Measurements from ENCODE around the gene KLF16.

The KLF16 gene

DNA sequence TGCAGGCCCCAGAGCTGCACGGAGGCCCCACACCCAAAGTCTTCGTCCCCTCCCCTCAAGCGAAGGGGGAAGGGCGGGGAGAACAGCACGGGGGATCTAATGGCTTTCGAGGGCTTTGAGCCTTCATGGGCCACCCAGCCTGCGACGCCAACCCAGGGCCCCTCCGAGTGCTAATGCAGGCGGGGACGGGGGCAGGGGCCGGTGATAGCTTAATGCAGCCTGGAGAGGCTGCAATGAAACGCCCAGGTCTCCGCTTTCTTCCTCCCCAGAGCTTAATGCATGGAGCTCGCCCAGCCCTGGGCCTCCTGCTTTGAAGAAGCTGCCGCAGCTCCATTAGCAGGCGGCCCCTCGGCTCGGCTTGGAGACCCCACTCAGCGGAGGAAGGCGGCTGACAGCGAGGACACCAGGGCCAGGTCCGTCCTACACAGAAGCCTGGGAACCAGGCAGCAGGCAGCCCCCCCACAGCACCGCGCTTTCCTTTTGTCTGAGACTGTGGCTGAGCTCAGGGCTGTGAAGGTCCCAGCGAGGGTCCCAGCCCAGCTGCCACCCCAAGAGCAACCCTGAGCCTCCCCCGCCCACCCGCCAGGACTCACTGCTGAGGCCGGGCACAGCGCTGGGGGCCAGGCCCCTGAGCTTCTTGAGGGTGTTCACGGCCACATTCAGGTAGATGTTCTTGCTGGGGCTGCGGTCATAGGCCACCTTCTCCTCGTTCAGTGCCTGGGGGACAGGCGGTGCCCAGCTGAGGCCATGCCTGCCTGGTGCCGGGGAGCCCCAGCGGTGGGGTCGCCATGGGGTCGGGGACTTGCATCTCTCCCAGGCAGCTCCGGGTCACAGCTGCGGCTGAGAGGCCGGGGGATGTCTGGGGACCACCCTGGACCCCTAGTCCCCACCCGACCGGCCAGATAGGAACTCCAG lies 43.8 kb downstream of the KLF16 start:
- TF ChIP-seq, protein P1, sequence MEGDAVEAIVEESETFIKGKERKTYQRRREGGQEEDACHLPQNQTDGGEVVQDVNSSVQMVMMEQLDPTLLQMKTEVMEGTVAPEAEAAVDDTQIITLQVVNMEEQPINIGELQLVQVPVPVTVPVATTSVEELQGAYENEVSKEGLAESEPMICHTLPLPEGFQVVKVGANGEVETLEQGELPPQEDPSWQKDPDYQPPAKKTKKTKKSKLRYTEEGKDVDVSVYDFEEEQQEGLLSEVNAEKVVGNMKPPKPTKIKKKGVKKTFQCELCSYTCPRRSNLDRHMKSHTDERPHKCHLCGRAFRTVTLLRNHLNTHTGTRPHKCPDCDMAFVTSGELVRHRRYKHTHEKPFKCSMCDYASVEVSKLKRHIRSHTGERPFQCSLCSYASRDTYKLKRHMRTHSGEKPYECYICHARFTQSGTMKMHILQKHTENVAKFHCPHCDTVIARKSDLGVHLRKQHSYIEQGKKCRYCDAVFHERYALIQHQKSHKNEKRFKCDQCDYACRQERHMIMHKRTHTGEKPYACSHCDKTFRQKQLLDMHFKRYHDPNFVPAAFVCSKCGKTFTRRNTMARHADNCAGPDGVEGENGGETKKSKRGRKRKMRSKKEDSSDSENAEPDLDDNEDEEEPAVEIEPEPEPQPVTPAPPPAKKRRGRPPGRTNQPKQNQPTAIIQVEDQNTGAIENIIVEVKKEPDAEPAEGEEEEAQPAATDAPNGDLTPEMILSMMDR (IDR thresholded peaks at IDR 0.05; ENCODE audit: low read depth, low read length, missing control alignments): no peak
- in situ Hi-C loops (cut with HindIII; ENCODE audit: low sequenced_read_pairs): no loop called here
- no peak for DNase-seq (ENCODE audit: low read depth)
- H3K4me3 ChIP-seq (ENCODE audit: low read depth, low read length): no peak overlapping the region

DNA sequence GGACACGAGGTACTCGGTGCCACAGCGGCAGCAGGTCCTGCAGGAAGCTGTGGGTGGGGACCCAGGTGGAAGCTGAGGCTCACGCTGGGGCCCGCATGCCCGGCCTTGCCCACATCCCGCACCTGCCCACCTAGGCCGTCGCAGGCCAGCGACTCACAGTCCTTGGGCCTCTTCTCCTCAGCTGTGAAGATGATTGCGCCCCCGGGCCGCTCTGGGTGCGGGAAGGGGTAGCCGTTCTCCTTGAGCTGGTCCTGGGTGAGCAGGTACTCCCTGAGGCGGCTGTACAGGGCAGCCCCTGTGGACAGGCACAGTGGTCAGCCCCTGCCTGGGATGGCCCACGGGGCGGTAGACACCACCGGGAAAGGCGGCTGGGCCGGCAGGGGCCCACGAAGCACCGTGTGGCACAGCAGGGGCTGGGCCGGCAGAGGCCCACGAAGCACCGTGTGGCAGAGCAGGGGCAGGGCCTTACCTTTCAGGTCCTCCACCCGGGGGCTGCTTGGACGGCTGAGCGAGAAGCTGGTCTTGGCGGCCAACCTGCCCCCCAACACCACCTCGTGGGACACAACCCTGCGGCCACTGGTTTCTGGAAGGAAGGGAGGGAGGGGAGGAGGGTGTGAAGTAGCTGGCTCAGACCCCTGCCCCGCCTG lies 44.7 kb downstream of the KLF16 start:
- TF ChIP-seq, protein P1 (IDR thresholded peaks at IDR 0.05; ENCODE audit: low read depth, low read length, missing control alignments): no peak
- H3K4me3 ChIP-seq (ENCODE audit: low read depth, low read length): no peak overlapping the region
- DNase-seq (ENCODE audit: low read depth): no peak
- in situ Hi-C loops (cut with HindIII; ENCODE audit: low sequenced_read_pairs): no loop called here

DNA sequence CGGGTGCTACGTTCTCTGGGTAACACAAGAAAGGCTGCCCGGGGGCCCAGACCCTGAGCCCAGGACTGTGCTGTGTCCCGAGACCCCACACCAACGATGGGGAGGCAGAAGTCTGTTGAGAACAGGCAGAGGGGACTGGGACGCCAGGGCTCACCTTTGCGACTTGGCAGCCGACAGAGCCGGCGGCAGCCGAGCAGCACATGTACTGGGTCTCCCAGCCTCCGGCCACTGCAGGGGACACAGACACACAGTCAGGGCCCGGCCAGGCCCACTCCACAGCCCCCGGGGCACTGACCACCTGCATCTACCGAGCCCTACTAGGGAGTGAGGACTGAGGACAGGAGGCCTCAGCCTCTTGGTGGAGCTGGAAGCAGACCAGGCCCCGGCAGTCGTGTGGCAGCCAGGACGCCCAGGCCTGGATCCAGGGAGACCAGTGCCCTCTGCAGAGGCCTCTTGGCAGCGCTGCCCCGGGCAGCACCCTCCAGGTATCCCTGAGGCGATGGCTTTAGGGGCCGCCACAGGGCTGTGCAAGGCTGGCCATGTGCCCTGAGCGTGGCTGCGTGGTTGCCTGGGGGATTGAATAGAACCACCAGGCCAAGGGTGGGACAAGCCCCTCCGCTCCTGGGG lies 45.7 kb downstream of the KLF16 start:
- in situ Hi-C loops (cut with HindIII; ENCODE audit: low sequenced_read_pairs): no loop called here
- H3K4me3 ChIP-seq (ENCODE audit: low read depth, low read length): no peak overlapping the region
- TF ChIP-seq, protein P1 (IDR thresholded peaks at IDR 0.05; ENCODE audit: low read depth, low read length, missing control alignments): no peak
- no peak for DNase-seq (ENCODE audit: low read depth)

DNA sequence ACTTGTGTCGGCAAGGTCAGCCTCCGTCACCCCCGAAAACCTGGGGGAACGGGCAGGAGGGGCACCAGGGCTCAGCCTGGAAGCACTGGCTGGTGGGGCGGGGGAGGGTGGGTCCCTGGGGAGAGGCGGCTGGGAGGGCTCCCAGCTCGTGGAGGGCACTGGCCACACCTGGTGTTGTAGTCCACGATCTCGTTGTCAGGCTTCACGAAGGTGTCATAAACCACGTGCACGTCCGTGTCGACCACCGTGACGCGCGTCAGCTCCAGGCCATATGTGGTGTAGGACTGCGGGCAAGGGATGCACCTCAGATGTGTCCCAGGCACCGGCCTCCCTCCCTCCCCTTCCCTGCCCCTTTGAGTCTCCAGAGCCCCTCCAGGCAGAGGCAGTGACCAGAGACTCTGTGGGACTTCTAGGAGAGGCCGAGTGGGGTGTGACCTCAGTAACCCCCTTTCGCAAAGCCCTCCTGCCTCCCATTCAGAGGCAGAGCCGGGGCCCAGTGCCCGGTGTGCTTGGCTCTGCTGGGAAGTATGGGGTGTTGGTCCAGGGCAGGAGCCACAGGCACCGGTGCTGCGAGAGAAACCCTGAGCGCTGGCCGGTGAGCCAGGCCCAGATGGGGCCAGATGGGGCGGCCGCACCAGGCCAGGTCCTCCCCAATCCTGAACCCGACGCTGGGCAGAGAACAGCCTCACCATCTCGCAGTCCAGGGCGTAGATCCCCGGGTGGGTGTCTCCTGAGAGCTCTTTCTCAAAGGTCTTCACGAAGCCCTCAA lies 46.7 kb downstream of the KLF16 start:
- TF ChIP-seq, protein P1 (IDR thresholded peaks at IDR 0.05; ENCODE audit: low read depth, low read length, missing control alignments): no peak
- in situ Hi-C loops (cut with HindIII; ENCODE audit: low sequenced_read_pairs): no loop called here
- H3K4me3 ChIP-seq (ENCODE audit: low read depth, low read length): no peak overlapping the region
- DNase-seq (ENCODE audit: low read depth): no peak

DNA sequence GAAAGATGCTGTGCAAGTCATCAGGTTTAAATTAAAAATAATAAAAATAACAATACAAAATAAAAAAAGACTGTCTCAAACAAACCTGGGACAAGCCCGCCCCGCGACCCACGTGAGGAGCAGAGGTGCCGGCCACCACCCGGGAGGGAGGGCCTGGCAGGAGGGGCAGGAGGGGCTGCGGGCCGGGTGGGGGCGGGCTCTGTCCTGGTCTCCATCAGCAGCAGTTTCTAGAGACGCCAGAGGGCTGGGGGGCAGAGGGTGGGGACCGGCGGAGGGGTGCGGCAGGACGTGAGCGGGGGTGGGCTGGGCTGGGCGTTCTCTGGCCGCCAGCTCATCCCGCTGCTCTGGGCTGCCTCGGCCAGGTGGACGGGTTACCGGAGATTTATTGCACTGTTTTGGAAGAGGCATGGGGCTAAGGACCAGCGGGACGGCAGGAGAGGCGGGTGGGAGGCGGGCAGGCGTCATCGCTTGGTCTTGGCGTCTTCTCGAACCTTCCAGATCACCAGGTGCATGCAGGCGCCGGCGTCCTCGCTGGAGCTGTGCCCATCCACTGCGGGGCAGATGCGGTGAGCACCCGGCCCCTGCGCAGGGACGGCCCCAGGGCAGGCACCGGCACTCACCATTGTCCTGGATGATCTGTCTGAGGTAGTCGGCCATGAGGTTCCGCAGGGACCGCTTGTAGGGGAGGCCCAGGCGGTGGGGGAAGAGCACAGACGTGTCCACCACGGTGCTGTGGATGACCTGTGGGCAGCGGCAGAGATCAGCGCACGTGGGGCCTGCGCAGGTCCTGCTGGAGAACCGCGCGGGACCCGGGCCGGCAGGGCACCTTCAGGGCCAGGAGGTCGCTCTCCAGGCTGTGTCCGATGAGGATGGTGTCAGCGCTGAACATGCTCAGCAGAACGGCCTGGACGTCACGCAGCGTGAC lies 47.5 kb downstream of the KLF16 start:
- DNase-seq (ENCODE audit: low read depth): no peak
- no peak overlapping the region for H3K4me3 ChIP-seq (ENCODE audit: low read depth, low read length)
- in situ Hi-C loops (cut with HindIII; ENCODE audit: low sequenced_read_pairs): no loop called here
- TF ChIP-seq, protein P1 (IDR thresholded peaks at IDR 0.05; ENCODE audit: low read depth, low read length, missing control alignments): no peak

Data from astrocyte of the cerebellum (primary cell).